SH-SY5Y (cell line): ENCODE measurements around the gene SIK3.

Source experiments
- GATA2 ChIP-seq: IDR thresholded peaks from 2 replicates; pipeline ENCODE4 v1.6.1; 2011; ENCODE audit warnings: mild to moderate bottlenecking, low read depth, low read length
- GATA3 ChIP-seq: IDR thresholded peaks from 2 replicates; pipeline ENCODE4 v1.6.1; 2011; ENCODE audit warnings: low read depth, mild to moderate bottlenecking, low read length, moderate library complexity

DNA sequence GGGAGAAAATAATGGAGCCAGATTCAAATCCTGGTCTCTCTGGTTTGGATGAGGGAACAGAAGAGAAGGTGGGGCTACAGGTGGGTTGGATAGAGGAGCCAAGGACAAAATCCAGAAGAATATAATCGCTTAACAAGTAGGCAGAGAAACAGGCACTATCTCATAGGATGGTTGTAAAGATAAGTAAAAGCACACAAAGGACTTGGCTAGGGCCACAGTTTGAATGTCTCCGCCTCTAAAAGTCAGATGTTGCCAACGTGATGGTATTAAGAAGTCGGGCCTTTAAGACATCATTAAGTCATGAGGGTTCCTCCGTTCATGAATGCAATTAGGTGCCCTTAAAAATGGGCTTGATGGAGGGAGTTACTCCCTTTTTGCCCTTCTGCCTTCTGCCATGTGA lies 42.8 kb downstream of the SIK3 start:
- TF ChIP-seq GATA3 (no peak), GATA2 (no peak)
